BLaER1 (cell line): Measurements from ENCODE around the gene SMIM31.

ENCODE experiments used
- H3K27ac ChIP-seq: shearing (Covaris generic); formaldehyde crosslinking; 2 replicates; pipeline ENCODE4 v1.8.1; 2022
- H3K27me3 ChIP-seq: shearing (Covaris generic); formaldehyde crosslinking; 2 replicates; pipeline ENCODE4 v1.8.1; 2022
- H3K36me3 ChIP-seq: shearing (Covaris generic); formaldehyde crosslinking; 2 replicates; pipeline ENCODE4 v1.8.1; 2022
- H3K4me1 ChIP-seq: shearing (Covaris generic); formaldehyde crosslinking; 2 replicates; pipeline ENCODE4 v1.8.1; 2022
- H3K4me2 ChIP-seq: shearing (Covaris generic); formaldehyde crosslinking; 2 replicates; pipeline ENCODE4 v1.8.1; 2022
- H3K4me3 ChIP-seq: shearing (Covaris generic); formaldehyde crosslinking; 2 replicates; pipeline ENCODE4 v1.8.1; 2022
- H3K9ac ChIP-seq: shearing (Covaris generic); formaldehyde crosslinking; 2 replicates; pipeline ENCODE4 v1.8.1; 2022
- H3K9me3 ChIP-seq: shearing (Covaris generic); formaldehyde crosslinking; 2 replicates; pipeline ENCODE4 v1.8.1; 2022
- H4K20me1 ChIP-seq: shearing (Covaris generic); formaldehyde crosslinking; 2 replicates; pipeline ENCODE4 v1.8.1; 2022
- Cebpa-rat ChIP-seq: shearing (Covaris generic); IDR thresholded peaks from 2 replicates; pipeline ENCODE4 v1.8.1; 2022

The SMIM31 gene

GRCh38 chr4:164815711-164816110 is 61.8 kb downstream of the SMIM31 start:
- H3K4me1 ChIP-seq: no peaks in the 10 kb centered on the region
- no peak overlapping the region for H3K4me2 ChIP-seq
- H3K9me3 ChIP-seq: no peaks in the 10 kb centered on the region
- H3K9ac ChIP-seq: no peak overlapping the region
- no peak for TF ChIP-seq Cebpa-rat
- H3K4me3 ChIP-seq: no peak overlapping the region
- no peaks in the 10 kb centered on the region for H3K27me3 ChIP-seq
- H4K20me1 ChIP-seq: no peaks in the 10 kb centered on the region
- H3K27ac ChIP-seq: no peak overlapping the region
- no peaks in the 10 kb centered on the region for H3K36me3 ChIP-seq

- Histone ChIP-seq H3K9me3 (no peaks in the 10 kb centered on the region), H3K4me3 (no peak overlapping the region), H3K36me3 (no peaks in the 10 kb centered on the region), H4K20me1 (no peaks in the 10 kb centered on the region), H3K27me3 (no peaks in the 10 kb centered on the region), H3K4me1 (no peaks in the 10 kb centered on the region), H3K9ac (no peak overlapping the region), H3K4me2 (no peak overlapping the region), H3K27ac (no peak overlapping the region)
- no peak for TF ChIP-seq Cebpa-rat
Measured at GRCh38 chr4:164819366-164819765, 65.4 kb downstream of the SMIM31 start.

- H4K20me1 ChIP-seq: no peaks in the 10 kb centered on the region
- TF ChIP-seq Cebpa-rat: no peak
- no peaks in the 10 kb centered on the region for H3K27me3 ChIP-seq
- no peaks in the 10 kb centered on the region for H3K4me1 ChIP-seq
- H3K4me2 ChIP-seq: no peak overlapping the region
- no peak overlapping the region for H3K27ac ChIP-seq
- no peak overlapping the region for H3K4me3 ChIP-seq
- H3K9ac ChIP-seq: no peak overlapping the region
- H3K9me3 ChIP-seq: no peaks in the 10 kb centered on the region
- no peaks in the 10 kb centered on the region for H3K36me3 ChIP-seq
Measured at GRCh38 chr4:164821711-164822110, 67.8 kb downstream of the SMIM31 start.

- no peak for TF ChIP-seq Cebpa-rat
- no peaks in the 10 kb centered on the region for H3K27me3 ChIP-seq
- no peak overlapping the region for H3K9ac ChIP-seq
- no peaks in the 10 kb centered on the region for H3K36me3 ChIP-seq
- no peak overlapping the region for H3K4me2 ChIP-seq
- no peaks in the 10 kb centered on the region for H3K4me1 ChIP-seq
- no peak overlapping the region for H3K4me3 ChIP-seq
- H3K27ac ChIP-seq: no peak overlapping the region
- no peaks in the 10 kb centered on the region for H4K20me1 ChIP-seq
- H3K9me3 ChIP-seq: no peaks in the 10 kb centered on the region
Measured at GRCh38 chr4:164824581-164824980, 70.7 kb downstream of the SMIM31 start.

GRCh38 chr4:164828955-164829354 is 75.0 kb downstream of the SMIM31 start:
- Histone ChIP-seq H3K9ac (no peak overlapping the region), H3K9me3 (no peaks in the 10 kb centered on the region), H3K4me3 (no peak overlapping the region), H3K4me1 (no peaks in the 10 kb centered on the region), H4K20me1 (no peaks in the 10 kb centered on the region), H3K27me3 (no peaks in the 10 kb centered on the region), H3K27ac (no peak overlapping the region), H3K4me2 (no peak overlapping the region), H3K36me3 (no peaks in the 10 kb centered on the region)
- no peak for TF ChIP-seq Cebpa-rat

GRCh38 chr4:164846566-164846965 is 92.6 kb downstream of the SMIM31 start:
- no peaks in the 10 kb centered on the region for H3K27me3 ChIP-seq
- H3K36me3 ChIP-seq: no peaks in the 10 kb centered on the region
- H3K4me1 ChIP-seq: no peaks in the 10 kb centered on the region
- TF ChIP-seq Cebpa-rat: no peak
- H3K4me2 ChIP-seq: peak overlapping the region; percentile 13; the same call in 1 of the 2 replicates
- H4K20me1 ChIP-seq: no peaks in the 10 kb centered on the region
- H3K4me3 ChIP-seq: no peak overlapping the region
- H3K9ac ChIP-seq: no peak overlapping the region
- no peaks in the 10 kb centered on the region for H3K9me3 ChIP-seq
- H3K27ac ChIP-seq: no peak overlapping the region

GRCh38 chr4:164847016-164847415 is 93.1 kb downstream of the SMIM31 start:
- Histone ChIP-seq H3K4me2 (no peak overlapping the region), H3K27ac (no peak overlapping the region), H3K27me3 (no peaks in the 10 kb centered on the region), H3K9ac (no peak overlapping the region), H3K9me3 (no peaks in the 10 kb centered on the region), H3K4me1 (no peaks in the 10 kb centered on the region), H4K20me1 (no peaks in the 10 kb centered on the region), H3K36me3 (no peaks in the 10 kb centered on the region), H3K4me3 (no peak overlapping the region)
- TF ChIP-seq Cebpa-rat: no peak

- Histone ChIP-seq H3K27ac (no peak overlapping the region), H3K4me3 (no peak overlapping the region), H3K36me3 (no peaks in the 10 kb centered on the region), H4K20me1 (no peaks in the 10 kb centered on the region), H3K9ac (no peak overlapping the region), H3K9me3 (no peaks in the 10 kb centered on the region), H3K27me3 (no peaks in the 10 kb centered on the region), H3K4me1 (no peaks in the 10 kb centered on the region), H3K4me2 (no peak overlapping the region)
- no peak for TF ChIP-seq Cebpa-rat
Measured at GRCh38 chr4:164847967-164848649, 94.2 kb downstream of the SMIM31 start.
